Upper lobe of left lung (tissue), 6 donors: ENCODE data around the gene SGO2. TPM values are rescaled to one million over a fixed set of nuclear protein-coding genes. Genes with fewer than 3 reads are reported as not detected.

Experiments used
- ATAC-seq, 2 donors: fragments of 200-7000 bp; cut with Tn5 transposase; one replicate each; pipeline ENCODE4 v1.9.1; 2022; ENCODE audit warnings: mild to moderate bottlenecking in 2 of 2, moderate library complexity in 2 of 2; ENCODE audit not compliant: low FRiP score in 2 of 2
- DNase-seq, 2 donors: peaks; one replicate each; pipeline ENCODE4 v3.0.0-alpha.2; 2019 to 2020
- H3K27ac ChIP-seq, 4 donors: fragments of 200-600 bp; sonication (generic); one replicate each; pipeline ENCODE4 v1.5.1; 2016 to 2019
- H3K27me3 ChIP-seq, 4 donors: fragments of 200-600 bp; sonication (generic); one replicate each; pipeline ENCODE4 v1.5.1; 2017 to 2019
- H3K36me3 ChIP-seq, 4 donors: fragments of 200-600 bp; sonication (generic); one replicate each; pipeline ENCODE4 v1.5.1; 2016 to 2019
- H3K4me1 ChIP-seq, 4 donors: fragments of 200-600 bp; sonication (generic); one replicate each; pipeline ENCODE4 v1.5.1; 2018 to 2019
- H3K4me3 ChIP-seq, 4 donors: fragments of 200-600 bp; sonication (generic); one replicate each; pipeline ENCODE4 v1.5.1; 2017 to 2019; ENCODE audit warnings: mild to moderate bottlenecking in 2 of 4, moderate library complexity in 1 of 4
- H3K9me3 ChIP-seq, 4 donors: fragments of 200-600 bp; sonication (generic); one replicate each; pipeline ENCODE4 v1.5.1; 2018 to 2019
- EP300 ChIP-seq, 4 donors: sonication (generic); formaldehyde crosslinking; IDR thresholded peaks; one replicate each; pipeline ENCODE4 v1.5.1; 2017; ENCODE audit warnings: antibody characterized with exemption in 4 of 4, control low read depth in 2 of 4
- POLR2A ChIP-seq, 4 donors: fragments of 450-650 bp; IDR thresholded peaks; one replicate each; pipeline ENCODE4 v1.5.1; 2016 to 2017; ENCODE audit warnings: antibody characterized with exemption in 4 of 4, mild to moderate bottlenecking in 2 of 4
- POLR2AphosphoS5 ChIP-seq, 2 donors: sonication (generic); formaldehyde crosslinking; IDR thresholded peaks; one replicate each; pipeline ENCODE4 v1.5.1; 2017; ENCODE audit warnings: antibody characterized with exemption in 2 of 2
- WGBS, 2 donors: methylation state at CpG; one replicate each; pipeline ENCODE4 v1.1.5; 2017 to 2018; 5-methylcytosine and 5-hydroxymethylcytosine counted together
- total RNA-seq, 6 donors: library from RNA; depleted of rRNA in 4 of 6; stranded (reverse); fragments of >200 nt in 4 of 6; gene quantifications; one replicate each; pipeline versions ENCODE4 v1.1.0 to v1.2.1, GENCODE V29; 2016 to 2021
- TF ChIP-seq, protein P1 (sequence below), 6 experiments: fragments of 450-650 bp in 4 of 6; fragments of 200-600 bp in 2 of 6; sonication (generic) in 2 of 6; IDR thresholded peaks; one replicate each; pipeline ENCODE4 v1.5.1; 2016 to 2019; ENCODE audit warnings: antibody characterized with exemption in 6 of 6
- donor health status: DM: no; HTN: no; CAD: no; lungs with moderate emphysema.
- donor health status: DM: no; HTN: yes; CAD: no; lungs with severe emphysema.

SGO2 gene
- total RNA-seq, 6 donors from 2014 or later: 0.55 to 8.3 (median 2.8) TPM

DNA sequence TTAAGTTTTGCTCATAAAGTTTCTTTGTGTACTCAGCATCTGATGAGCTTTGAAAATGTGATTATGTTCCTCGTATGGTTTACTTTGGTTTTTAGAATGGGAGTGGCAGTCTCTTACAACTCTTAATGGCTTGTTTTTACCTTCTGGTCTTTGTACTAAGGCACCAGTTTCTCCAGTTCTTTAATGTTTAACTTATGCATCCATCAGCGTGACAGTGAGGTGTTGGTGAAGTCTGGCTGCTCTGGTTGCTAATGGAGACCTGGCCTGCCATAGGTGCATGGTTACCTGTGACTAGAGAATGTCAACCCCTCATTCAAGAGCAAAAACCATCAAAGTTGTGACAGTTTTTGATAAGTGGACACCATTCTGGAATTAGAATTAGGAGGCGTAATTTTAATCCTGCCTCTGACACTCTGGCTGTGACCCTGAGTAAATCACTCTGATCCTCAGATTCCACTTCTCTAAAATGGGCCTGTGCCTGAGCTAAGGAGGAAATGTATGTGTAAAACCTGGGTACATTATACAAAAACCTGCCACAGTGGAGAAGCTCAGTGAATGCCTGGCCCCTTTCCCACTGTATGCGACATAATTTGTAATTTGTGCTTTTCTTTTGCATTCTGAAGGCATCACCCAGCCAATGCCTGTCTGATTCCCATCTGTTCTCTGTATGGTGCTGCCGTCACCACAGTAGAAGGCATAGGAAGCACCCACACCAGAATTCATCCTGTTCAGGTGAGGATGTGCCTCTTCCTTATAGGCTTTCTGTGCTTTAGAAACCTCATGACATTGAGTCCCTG, 71.0 kb downstream of the SGO2 start:
- WGBS, 2 donors: 75 to 84% methylated on average over 5 of the region's 5 CpGs
- Histone ChIP-seq H3K4me1 (no peaks in the 10 kb centered on the region), H3K36me3 (no peaks in the 10 kb centered on the region), H3K4me3 (no peak overlapping the region), H3K27me3 (no peaks in the 10 kb centered on the region), H3K9me3 (no peaks in the 10 kb centered on the region), H3K27ac (no peak overlapping the region)
- DNase-seq (no peak), ATAC-seq (no peak)
- TF ChIP-seq EP300 (IDR thresholded peaks at IDR 0.05): no peak
- no peak for TF ChIP-seq POLR2A (IDR thresholded peaks at IDR 0.05)
- TF ChIP-seq POLR2AphosphoS5 (IDR thresholded peaks at IDR 0.05): no peak
- TF ChIP-seq, protein P1, sequence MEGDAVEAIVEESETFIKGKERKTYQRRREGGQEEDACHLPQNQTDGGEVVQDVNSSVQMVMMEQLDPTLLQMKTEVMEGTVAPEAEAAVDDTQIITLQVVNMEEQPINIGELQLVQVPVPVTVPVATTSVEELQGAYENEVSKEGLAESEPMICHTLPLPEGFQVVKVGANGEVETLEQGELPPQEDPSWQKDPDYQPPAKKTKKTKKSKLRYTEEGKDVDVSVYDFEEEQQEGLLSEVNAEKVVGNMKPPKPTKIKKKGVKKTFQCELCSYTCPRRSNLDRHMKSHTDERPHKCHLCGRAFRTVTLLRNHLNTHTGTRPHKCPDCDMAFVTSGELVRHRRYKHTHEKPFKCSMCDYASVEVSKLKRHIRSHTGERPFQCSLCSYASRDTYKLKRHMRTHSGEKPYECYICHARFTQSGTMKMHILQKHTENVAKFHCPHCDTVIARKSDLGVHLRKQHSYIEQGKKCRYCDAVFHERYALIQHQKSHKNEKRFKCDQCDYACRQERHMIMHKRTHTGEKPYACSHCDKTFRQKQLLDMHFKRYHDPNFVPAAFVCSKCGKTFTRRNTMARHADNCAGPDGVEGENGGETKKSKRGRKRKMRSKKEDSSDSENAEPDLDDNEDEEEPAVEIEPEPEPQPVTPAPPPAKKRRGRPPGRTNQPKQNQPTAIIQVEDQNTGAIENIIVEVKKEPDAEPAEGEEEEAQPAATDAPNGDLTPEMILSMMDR (IDR thresholded peaks at IDR 0.05): no peak

DNA sequence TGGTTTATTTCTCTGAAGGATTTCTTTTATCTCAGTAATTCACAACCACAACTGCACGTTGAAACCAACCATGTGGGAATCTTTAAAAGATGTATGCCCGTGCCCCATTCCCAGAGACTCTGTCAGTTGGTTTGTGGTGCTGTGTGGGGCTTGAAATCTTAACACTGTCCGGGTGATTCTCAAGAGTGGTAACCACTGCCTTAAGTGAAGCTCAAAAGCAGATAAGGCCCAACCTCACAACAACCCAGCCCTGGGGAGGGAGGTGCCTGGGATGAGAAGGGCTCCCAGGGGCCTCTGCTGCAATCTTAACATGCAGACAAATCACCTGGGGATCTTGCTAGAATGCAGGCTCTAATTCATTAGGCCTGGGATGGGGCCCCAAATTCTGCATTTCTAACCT, 73.2 kb downstream of the SGO2 start:
- no peak overlapping the region for H3K4me3 ChIP-seq
- H3K27ac ChIP-seq: no peak overlapping the region
- no peaks in the 10 kb centered on the region for H3K4me1 ChIP-seq
- no peaks in the 10 kb centered on the region for H3K27me3 ChIP-seq
- H3K9me3 ChIP-seq: no peaks in the 10 kb centered on the region
- TF ChIP-seq, protein P1 (IDR thresholded peaks at IDR 0.05): no peak
- no peak for TF ChIP-seq POLR2A (IDR thresholded peaks at IDR 0.05)
- no peak for TF ChIP-seq POLR2AphosphoS5 (IDR thresholded peaks at IDR 0.05)
- TF ChIP-seq EP300 (IDR thresholded peaks at IDR 0.05): no peak
- DNase-seq (no peak), ATAC-seq (no peak)
- 82 to 86% methylated on average over 3 of the region's 3 CpGs for WGBS, 2 donors
- no peaks in the 10 kb centered on the region for H3K36me3 ChIP-seq

DNA sequence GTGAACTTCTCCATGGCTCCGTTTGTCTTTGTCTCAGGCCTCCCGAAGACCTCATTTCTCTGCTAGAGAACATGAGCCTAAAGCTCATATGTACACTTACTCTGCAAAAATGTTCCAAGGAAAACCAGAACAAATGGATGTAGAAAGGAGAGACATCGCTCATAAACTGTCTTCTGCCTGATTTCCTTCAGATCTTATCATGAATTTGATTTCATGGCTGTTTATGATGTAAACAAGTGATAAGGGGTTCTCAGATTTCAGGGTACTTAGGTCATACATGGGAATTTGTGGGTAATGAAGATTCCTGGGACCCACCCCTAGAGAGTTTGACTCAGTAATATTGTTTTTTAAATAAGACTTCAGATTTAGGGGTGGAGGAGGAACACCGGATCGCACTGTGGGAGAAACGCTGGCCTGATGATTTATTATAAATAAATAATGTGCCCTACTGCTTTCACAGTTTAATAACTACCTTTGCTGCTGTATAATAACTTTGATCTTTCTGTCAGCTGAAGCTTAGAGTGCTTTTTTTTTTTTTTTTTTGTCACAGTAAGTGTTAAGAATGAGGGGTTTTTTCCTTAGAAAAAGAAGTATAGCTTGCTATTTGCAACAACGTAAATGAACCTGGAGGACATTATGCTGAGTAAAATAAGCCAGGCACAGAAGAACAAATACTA, 74.7 kb downstream of the SGO2 start:
- no peak overlapping the region for H3K4me3 ChIP-seq
- no peaks in the 10 kb centered on the region for H3K9me3 ChIP-seq
- DNase-seq (no peak), ATAC-seq (peak in 1 of 2 donors; percentile 63)
- TF ChIP-seq POLR2A (IDR thresholded peaks at IDR 0.05) (no peak), EP300 (IDR thresholded peaks at IDR 0.05) (no peak)
- no peaks in the 10 kb centered on the region for H3K4me1 ChIP-seq
- 60 to 65% methylated on average over 7 of the region's 7 CpGs for WGBS, 2 donors
- no peaks in the 10 kb centered on the region for H3K36me3 ChIP-seq
- no peak overlapping the region for H3K27ac ChIP-seq
- no peaks in the 10 kb centered on the region for H3K27me3 ChIP-seq

DNA sequence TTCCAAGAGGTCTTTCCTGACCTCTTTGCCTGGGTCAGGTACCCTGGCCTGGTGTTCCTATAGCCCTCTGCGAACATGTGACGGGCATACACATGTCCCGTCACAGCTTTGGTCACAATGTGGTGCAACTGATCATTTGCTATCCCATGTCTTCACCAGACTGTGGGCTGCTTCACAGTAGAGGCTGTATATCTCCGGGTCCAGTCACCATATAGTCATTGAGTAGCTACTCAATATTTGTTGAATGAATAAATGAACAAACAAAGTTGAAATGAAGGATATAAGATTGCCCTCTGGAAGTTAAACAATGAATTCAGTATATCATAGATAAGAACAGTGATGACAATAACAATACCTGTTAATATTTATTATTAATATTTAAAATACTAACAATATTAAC, 76.6 kb downstream of the SGO2 start:
- Histone ChIP-seq H3K4me3 (no peak overlapping the region), H3K9me3 (no peaks in the 10 kb centered on the region), H3K27ac (no peak overlapping the region), H3K4me1 (no peaks in the 10 kb centered on the region), H3K36me3 (no peaks in the 10 kb centered on the region), H3K27me3 (no peaks in the 10 kb centered on the region)
- 93 to 96% methylated on average over 4 of the region's 4 CpGs for WGBS, 2 donors
- DNase-seq (no peak), ATAC-seq (no peak)
- TF ChIP-seq EP300 (IDR thresholded peaks at IDR 0.05) (no peak), POLR2A (IDR thresholded peaks at IDR 0.05) (no peak), POLR2AphosphoS5 (IDR thresholded peaks at IDR 0.05) (no peak)
- TF ChIP-seq, protein P1 (IDR thresholded peaks at IDR 0.05): no peak

DNA sequence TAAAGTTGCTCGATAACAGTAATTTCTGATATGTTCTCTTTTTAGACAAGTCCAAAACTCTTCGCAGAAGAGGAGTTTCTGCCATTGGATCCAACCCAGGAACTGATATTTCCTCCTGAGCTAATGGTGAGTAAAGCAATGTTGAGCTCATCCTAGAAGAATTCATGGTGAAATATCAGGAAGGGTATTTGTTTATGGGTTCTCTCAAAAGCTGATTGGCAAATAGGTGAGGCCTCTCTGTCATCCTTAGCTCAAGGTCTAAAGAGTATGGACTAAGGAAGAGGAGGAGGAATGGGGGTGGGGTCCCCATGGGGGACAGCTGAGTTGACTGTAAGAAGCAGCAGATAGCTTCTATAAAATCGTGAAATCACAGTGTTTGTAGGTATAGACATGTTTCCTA, 78.0 kb downstream of the SGO2 start:
- H3K36me3 ChIP-seq: no peaks in the 10 kb centered on the region
- no peak overlapping the region for H3K27ac ChIP-seq
- H3K9me3 ChIP-seq: no peaks in the 10 kb centered on the region
- H3K4me1 ChIP-seq: no peaks in the 10 kb centered on the region
- 78 to 87% methylated on average over 3 of the region's 3 CpGs for WGBS, 2 donors
- DNase-seq (no peak), ATAC-seq (peak in 1 of 2 donors; percentile 66)
- no peak overlapping the region for H3K4me3 ChIP-seq
- H3K27me3 ChIP-seq: no peaks in the 10 kb centered on the region
- TF ChIP-seq EP300 (IDR thresholded peaks at IDR 0.05) (no peak), POLR2A (IDR thresholded peaks at IDR 0.05) (no peak), POLR2AphosphoS5 (IDR thresholded peaks at IDR 0.05) (no peak)
- TF ChIP-seq, protein P1 (IDR thresholded peaks at IDR 0.05): no peak
